GM23248 (cell line): Measurements from ENCODE around the gene SNRPB. TPM values are rescaled to one million over a fixed set of nuclear protein-coding genes. Genes with fewer than 3 reads are reported as not detected.

Experiments used
- DNase-seq: peaks from one replicate; pipeline ENCODE4 v3.0.0-alpha.2; 2015
- H2AFZ ChIP-seq: fragments of 200-600 bp; sonication (generic); 2 replicates; pipeline ENCODE4 v1.6.1; 2016; ENCODE audit warnings: antibody characterized with exemption
- H3F3A ChIP-seq: fragments of 200-600 bp; sonication (generic); 2 replicates; pipeline ENCODE4 v1.6.1; 2016; ENCODE audit warnings: mild to moderate bottlenecking, antibody characterized with exemption, mixed run types; ENCODE audit not compliant: insufficient read depth
- H3K27ac ChIP-seq: fragments of 200-600 bp; sonication (generic); 2 replicates; pipeline ENCODE4 v1.5.1; 2016; ENCODE audit warnings: mild to moderate bottlenecking
- H3K27me3 ChIP-seq: fragments of 200-600 bp; sonication (generic); replicated peaks from 2 replicates; pipeline ENCODE4 v1.6.1; 2016; ENCODE audit warnings: mild to moderate bottlenecking; ENCODE audit not compliant: insufficient read depth
- H3K36me3 ChIP-seq: fragments of 200-600 bp; sonication (generic); 2 replicates; pipeline ENCODE4 v1.6.1; 2016; ENCODE audit warnings: low read depth, mild to moderate bottlenecking
- H3K4me1 ChIP-seq: fragments of 200-600 bp; sonication (generic); 2 replicates; pipeline ENCODE4 v1.6.1; 2016; ENCODE audit warnings: mild to moderate bottlenecking; ENCODE audit not compliant: insufficient read depth
- H3K4me2 ChIP-seq: fragments of 200-600 bp; sonication (generic); one replicate; pipeline ENCODE4 v1.6.1; 2016; ENCODE audit warnings: mild to moderate bottlenecking; ENCODE audit not compliant: unreplicated experiment
- H3K4me3 ChIP-seq: fragments of 200-600 bp; sonication (generic); 2 replicates; pipeline ENCODE4 v1.5.1; 2016; ENCODE audit warnings: mild to moderate bottlenecking
- H3K79me2 ChIP-seq: fragments of 200-600 bp; sonication (generic); 2 replicates; pipeline ENCODE4 v1.6.1; 2016; ENCODE audit warnings: mild to moderate bottlenecking; ENCODE audit not compliant: insufficient read depth
- H3K9ac ChIP-seq: fragments of 200-600 bp; sonication (generic); 2 replicates; pipeline ENCODE4 v1.6.1; 2016; ENCODE audit warnings: mild to moderate bottlenecking
- H3K9me2 ChIP-seq: fragments of 200-600 bp; sonication (generic); 2 replicates; pipeline ENCODE4 v1.6.1; 2016; ENCODE audit warnings: mixed run types, mild to moderate bottlenecking, moderate library complexity; ENCODE audit not compliant: insufficient read depth
- H3K9me3 ChIP-seq: fragments of 200-600 bp; sonication (generic); one replicate; pipeline ENCODE4 v1.6.1; 2017; ENCODE audit warnings: low read depth
- H4K20me1 ChIP-seq: fragments of 200-600 bp; sonication (generic); 2 replicates; pipeline ENCODE4 v1.6.0; 2016; ENCODE audit not compliant: insufficient read depth
- EZH2 ChIP-seq: fragments of 200-600 bp; sonication (generic); IDR thresholded peaks from 2 replicates; pipeline ENCODE4 v1.6.1; 2018; ENCODE audit warnings: antibody characterized with exemption, mild to moderate bottlenecking; ENCODE audit not compliant: insufficient read depth, poor library complexity, severe bottlenecking
- EZH2phosphoT487 ChIP-seq: fragments of 200-600 bp; sonication (generic); IDR thresholded peaks from 2 replicates; pipeline ENCODE4 v1.6.1; 2018; ENCODE audit warnings: antibody characterized with exemption, moderate library complexity, mild to moderate bottlenecking, low read depth; ENCODE audit not compliant: insufficient read depth
- WGBS, 2 experiments: methylation state at CpG; one replicate each; pipeline ENCODE4 v1.1.6; 2015 to 2017; ENCODE audit warnings: low lambda C conversion rate in 2 of 2, low coverage in 1 of 2; ENCODE audit errors: missing lambda C conversion rate in 2 of 2; 5-methylcytosine and 5-hydroxymethylcytosine counted together
- in situ Hi-C: fragments of 300-500 bp; cut with MboI; formaldehyde crosslinking; loops from 2 replicates; pipeline ENCODE4 v1.15.0; 2020
- polyA plus RNA-seq: library from polyadenylated mRNA; unstranded; fragments of >200 nt; fragmentation: Nextera tagmentation; extraction: Ambion mirVana; gene quantifications from 2 replicates; pipeline ENCODE4 v1.2.1, GENCODE V29; 2016
- total RNA-seq: library from RNA; depleted of rRNA; stranded (reverse); fragments of >200 nt; shearing (Covaris generic); gene quantifications from 2 replicates; pipeline ENCODE4 v1.2.3, GENCODE V29; 2014

Gene SNRPB
- total and polyA plus RNA-seq, 2 experiments from 2014 or later, result 221 to 280 TPM

GRCh38 chr20:2462484-2462883, 8.1 kb downstream of the SNRPB start:
- DNase-seq, result no peak
- Histone ChIP-seq H3K9me3 (no peaks in the 10 kb centered on the region), H3F3A (peaks cover 77% of the 10 kb centered on the region), H3K27me3 (no peaks in the 10 kb centered on the region), H3K9ac (no peak overlapping the region), H3K9me2 (no peaks in the 10 kb centered on the region), H2AFZ (no peak overlapping the region), H3K4me3 (no peak overlapping the region), H3K4me2 (no peak overlapping the region), H3K36me3 (peaks cover 82% of the 10 kb centered on the region), H4K20me1 (peaks cover 9% of the 10 kb centered on the region; the same call in 1 of the 2 replicates), H3K4me1 (no peaks in the 10 kb centered on the region), H3K79me2 (peaks cover 53% of the 10 kb centered on the region), H3K27ac (no peak overlapping the region)
- in situ Hi-C loops, result loop anchor here (10.0 kb wide), 1 partner anchor 258 kb away; no protein-coding TSS in a partner anchor
- WGBS, 2 experiments, result 81 to 92% methylated on average over 3 of the region's 3 CpGs
- TF ChIP-seq EZH2phosphoT487 (no peak), EZH2 (no peak)

- Histone ChIP-seq H3K9ac (no peak overlapping the region), H3K27me3 (no peaks in the 10 kb centered on the region), H3K4me3 (no peak overlapping the region), H3K9me2 (no peaks in the 10 kb centered on the region), H3K27ac (no peak overlapping the region), H3K4me1 (no peaks in the 10 kb centered on the region), H3K79me2 (peaks cover 37% of the 10 kb centered on the region), H3K36me3 (peaks cover 66% of the 10 kb centered on the region), H2AFZ (no peak overlapping the region), H3K9me3 (no peaks in the 10 kb centered on the region), H3K4me2 (no peak overlapping the region), H3F3A (peaks cover 81% of the 10 kb centered on the region), H4K20me1 (no peaks in the 10 kb centered on the region)
- TF ChIP-seq EZH2phosphoT487 (no peak), EZH2 (no peak)
- in situ Hi-C loops, result loop anchor here (10.0 kb wide), 1 partner anchor 256 kb away; no protein-coding TSS in a partner anchor
- DNase-seq, result peak; percentile 7
- WGBS, 2 experiments, result 94 to 95% methylated on average over 4 of the region's 4 CpGs
These were observed 9.7 kb downstream of the SNRPB start for GRCh38 chr20:2460752-2461424.

DNA sequence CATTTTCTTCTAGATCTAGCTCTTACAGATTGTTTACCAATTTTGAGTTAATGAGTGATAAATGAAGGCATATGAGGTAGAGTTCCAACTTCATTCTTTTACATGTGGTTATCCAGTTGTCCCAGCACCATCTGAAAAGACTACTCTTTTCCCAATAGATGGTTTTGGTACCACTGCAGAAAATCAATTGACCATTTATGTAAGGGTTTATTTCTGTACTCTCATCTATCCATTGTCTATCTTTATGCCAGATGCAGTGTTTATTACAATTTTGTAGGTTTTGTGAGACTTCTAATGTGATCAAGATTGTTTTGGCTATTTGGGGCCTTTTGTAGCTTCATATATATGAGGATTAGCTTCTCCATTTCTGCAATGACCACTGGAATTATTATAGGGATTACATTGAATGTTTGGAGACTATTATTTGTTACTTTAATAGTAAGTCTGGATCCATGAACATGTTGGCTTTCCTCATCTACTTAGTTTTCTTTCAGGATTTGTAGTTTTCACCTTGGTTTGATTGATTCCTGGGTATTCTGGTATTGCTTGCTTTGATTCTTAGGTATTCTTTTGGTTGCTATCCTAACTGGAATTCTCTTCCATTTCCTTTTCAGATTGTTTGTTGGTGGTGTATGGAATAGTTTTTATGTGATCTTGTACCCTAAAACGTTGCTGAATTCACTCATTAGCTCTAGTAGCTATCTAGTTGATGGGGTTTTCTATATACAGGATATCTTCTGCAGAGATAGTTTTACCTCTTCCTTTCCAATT, 10.4 kb downstream of the SNRPB start:
- H4K20me1 ChIP-seq, result no peaks in the 10 kb centered on the region
- no peak for DNase-seq
- peaks cover 59% of the 10 kb centered on the region for H3K36me3 ChIP-seq
- H3K4me1 ChIP-seq, result no peaks in the 10 kb centered on the region
- 95 to 100% methylated on average over 1 of the region's 1 CpG for WGBS, 2 experiments
- H3K79me2 ChIP-seq, result peaks cover 30% of the 10 kb centered on the region
- in situ Hi-C loops, result loop anchor here (10.0 kb wide), 2 partner anchors 255 to 495 kb away; no protein-coding TSS in a partner anchor
- no peak for TF ChIP-seq EZH2
- TF ChIP-seq EZH2phosphoT487, result no peak
- H2AFZ ChIP-seq, result no peak overlapping the region
- H3K27me3 ChIP-seq, result no peaks in the 10 kb centered on the region
- no peak overlapping the region for H3K27ac ChIP-seq
- no peak overlapping the region for H3K4me3 ChIP-seq
- H3K9me2 ChIP-seq, result no peaks in the 10 kb centered on the region
- no peak overlapping the region for H3K9ac ChIP-seq
- H3F3A ChIP-seq, result peaks cover 77% of the 10 kb centered on the region
- H3K4me2 ChIP-seq, result no peak overlapping the region
- no peaks in the 10 kb centered on the region for H3K9me3 ChIP-seq

DNA sequence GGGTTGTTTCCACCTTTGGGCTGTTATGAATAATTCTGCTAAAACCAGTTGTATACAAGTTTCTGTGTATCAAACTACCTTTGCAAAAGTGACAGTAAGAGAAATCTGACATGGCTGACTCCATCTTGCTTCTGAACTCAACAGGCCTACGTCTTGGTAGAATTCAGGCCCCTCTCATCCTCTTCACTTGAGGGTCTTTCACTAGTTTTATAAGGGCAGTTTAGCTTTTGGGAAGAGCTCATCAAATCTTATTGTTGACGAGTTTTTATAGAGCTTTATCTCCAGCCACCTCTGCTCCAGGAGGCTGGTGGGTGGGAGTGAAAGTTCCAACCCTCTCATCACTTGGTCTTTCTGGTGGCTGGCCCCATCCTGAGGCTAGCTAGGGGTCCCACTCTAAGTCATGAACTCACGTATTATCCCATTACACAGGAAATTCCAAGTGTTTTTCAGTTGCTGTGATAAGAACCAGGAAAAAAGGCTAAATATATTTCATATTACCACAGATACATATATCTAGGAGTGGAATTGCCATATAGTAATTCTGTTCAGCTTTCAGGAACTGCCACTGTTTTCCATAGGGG, 11.6 kb downstream of the SNRPB start:
- Histone ChIP-seq H3K36me3 (peaks cover 47% of the 10 kb centered on the region), H3K9me3 (no peaks in the 10 kb centered on the region), H3K27me3 (no peaks in the 10 kb centered on the region), H2AFZ (no peak overlapping the region), H3F3A (peaks cover 66% of the 10 kb centered on the region), H3K9ac (no peak overlapping the region), H3K9me2 (no peaks in the 10 kb centered on the region), H3K27ac (no peak overlapping the region), H3K4me1 (no peaks in the 10 kb centered on the region), H3K79me2 (peaks cover 18% of the 10 kb centered on the region), H3K4me3 (no peak overlapping the region), H4K20me1 (no peaks in the 10 kb centered on the region), H3K4me2 (no peak overlapping the region)
- DNase-seq, result no peak
- 84 to 88% methylated on average over 3 of the region's 3 CpGs for WGBS, 2 experiments
- in situ Hi-C loops, result loop anchor here (10.0 kb wide), 1 partner anchor 494 kb away; no protein-coding TSS in a partner anchor
- TF ChIP-seq EZH2phosphoT487, result no peak
- no peak for TF ChIP-seq EZH2
